Measurements from ENCODE around the gene SPPL2C.

Gene SPPL2C

DNA sequence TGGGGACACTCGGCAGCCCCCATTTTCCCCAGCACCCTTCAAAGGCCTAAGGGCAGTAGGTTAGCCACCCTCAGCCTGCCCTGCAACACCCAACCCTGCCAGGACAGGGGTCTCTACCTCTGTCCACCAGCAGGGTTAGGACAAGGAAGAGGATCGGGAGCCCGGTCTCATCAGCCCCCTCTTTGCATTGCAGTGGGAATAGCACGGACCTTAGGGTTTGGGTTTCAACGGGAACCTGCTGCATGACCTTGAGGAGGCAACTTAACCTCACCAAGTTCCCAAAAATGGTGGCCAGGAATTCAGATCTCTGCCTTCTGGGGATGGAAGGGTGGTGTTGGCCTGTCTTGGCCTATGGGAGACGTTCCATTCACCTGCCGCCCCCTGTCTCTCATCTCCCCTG is 20.2 kb upstream of the SPPL2C start:
- H3K4me3 Mint-ChIP-seq: no peak overlapping the region
- no peaks in the 10 kb centered on the region for H3K9me3 Mint-ChIP-seq
- no peaks in the 10 kb centered on the region for H3K36me3 Mint-ChIP-seq
- H3K4me1 Mint-ChIP-seq: peaks cover 4% of the 10 kb centered on the region
- H3K27ac Mint-ChIP-seq: no peak overlapping the region
- H3K27me3 Mint-ChIP-seq: no peaks in the 10 kb centered on the region

GRCh38 chr17:45824901-45825492 is 19.7 kb upstream of the SPPL2C start:
- H3K27me3 Mint-ChIP-seq: no peaks in the 10 kb centered on the region
- H3K4me1 Mint-ChIP-seq: peaks cover 4% of the 10 kb centered on the region
- H3K9me3 Mint-ChIP-seq: no peaks in the 10 kb centered on the region

GRCh38 chr17:45825792-45826191 is 18.9 kb upstream of the SPPL2C start:
- Mint-ChIP-seq H3K27ac (no peak overlapping the region), H3K27me3 (no peaks in the 10 kb centered on the region), H3K4me3 (no peak overlapping the region), H3K36me3 (no peaks in the 10 kb centered on the region), H3K4me1 (peaks cover 4% of the 10 kb centered on the region), H3K9me3 (no peaks in the 10 kb centered on the region)

More at GRCh38 chr17:45824901-45825492, 19.7 kb upstream of the SPPL2C start:
- Mint-ChIP-seq H3K27ac (no peak overlapping the region), H3K4me3 (no peak overlapping the region), H3K36me3 (no peaks in the 10 kb centered on the region)

- no peak overlapping the region for H3K4me3 Mint-ChIP-seq
- peaks cover 4% of the 10 kb centered on the region for H3K4me1 Mint-ChIP-seq
- H3K27me3 Mint-ChIP-seq: no peaks in the 10 kb centered on the region
- H3K27ac Mint-ChIP-seq: no peak overlapping the region
- H3K9me3 Mint-ChIP-seq: no peaks in the 10 kb centered on the region
- no peaks in the 10 kb centered on the region for H3K36me3 Mint-ChIP-seq
These were observed 17.6 kb upstream of the SPPL2C start for GRCh38 chr17:45826919-45827588.

DNA sequence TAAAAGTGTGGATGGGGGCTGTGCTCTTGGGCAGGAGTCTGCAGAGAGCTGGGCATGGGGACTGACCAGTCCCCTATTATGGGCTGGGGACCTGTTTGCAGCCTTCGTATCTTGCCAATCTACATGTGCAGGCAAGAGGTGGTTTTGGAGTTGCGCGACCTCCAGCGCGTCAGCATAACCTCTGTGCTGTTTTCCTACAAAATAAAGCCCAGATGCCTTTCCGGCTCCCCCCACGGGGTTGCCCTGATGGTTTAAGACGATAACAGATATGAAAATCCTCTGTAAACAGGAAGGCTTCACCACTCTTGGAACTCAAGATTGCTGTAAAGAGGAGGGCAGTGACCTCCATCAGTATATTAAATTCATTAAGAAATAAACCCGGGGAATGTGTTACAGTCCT is 16.5 kb upstream of the SPPL2C start:
- no peaks in the 10 kb centered on the region for H3K36me3 Mint-ChIP-seq
- H3K9me3 Mint-ChIP-seq: no peaks in the 10 kb centered on the region
- no peak overlapping the region for H3K27ac Mint-ChIP-seq
- H3K4me1 Mint-ChIP-seq: peaks cover 4% of the 10 kb centered on the region
- H3K4me3 Mint-ChIP-seq: no peak overlapping the region
- H3K27me3 Mint-ChIP-seq: no peaks in the 10 kb centered on the region

DNA sequence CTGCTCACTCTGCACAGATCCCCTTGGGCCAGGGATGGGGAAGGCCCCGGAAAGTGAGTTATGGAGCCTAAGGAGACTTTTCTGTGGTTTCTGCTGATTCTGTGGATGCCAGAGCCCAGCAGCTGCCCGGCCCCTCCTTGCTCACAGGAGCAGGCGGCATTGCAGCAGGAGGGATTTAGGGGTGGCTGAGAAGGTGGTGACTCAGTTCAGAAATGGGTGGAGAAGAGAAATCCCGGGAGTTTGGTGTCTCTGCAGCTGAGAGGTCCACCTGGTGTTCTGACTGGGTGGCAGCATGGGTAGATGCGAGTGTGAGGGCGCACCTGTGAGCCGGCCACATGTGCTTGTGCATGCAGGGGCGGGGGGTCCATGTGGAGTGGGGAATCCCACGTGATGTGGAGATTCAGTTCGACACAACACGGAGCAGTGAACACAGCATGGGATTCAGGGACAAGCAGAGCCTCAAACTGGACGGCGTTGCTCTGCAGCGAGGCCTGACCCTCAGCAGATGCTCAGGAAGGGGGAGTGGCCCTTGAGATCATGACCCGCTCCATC is 16.0 kb upstream of the SPPL2C start:
- Mint-ChIP-seq H3K4me3 (no peak overlapping the region), H3K9me3 (no peaks in the 10 kb centered on the region), H3K27ac (no peak overlapping the region), H3K27me3 (no peaks in the 10 kb centered on the region), H3K4me1 (peaks cover 4% of the 10 kb centered on the region), H3K36me3 (no peaks in the 10 kb centered on the region)

DNA sequence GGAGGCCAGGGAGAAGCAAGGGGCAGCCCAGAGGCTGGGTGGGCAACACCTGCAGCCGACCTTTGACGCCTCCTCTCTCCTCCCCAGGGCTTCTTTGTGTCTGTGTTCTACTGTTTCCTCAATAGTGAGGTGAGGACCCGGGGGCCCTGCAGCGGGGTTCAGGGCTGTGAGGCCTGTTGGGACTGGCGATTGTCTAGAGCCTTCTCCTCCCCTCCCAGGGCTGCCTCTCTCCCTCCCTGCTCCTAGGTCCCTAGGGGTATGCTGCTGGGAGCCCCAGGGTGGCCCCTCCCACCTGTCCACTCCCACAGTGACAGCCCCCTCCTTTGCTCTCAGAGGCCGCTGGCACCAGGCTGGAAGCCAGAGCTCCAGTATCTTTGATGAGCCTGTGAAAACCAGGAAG is 10.8 kb upstream of the SPPL2C start:
- H3K27me3 Mint-ChIP-seq: no peaks in the 10 kb centered on the region
- no peaks in the 10 kb centered on the region for H3K36me3 Mint-ChIP-seq
- H3K9me3 Mint-ChIP-seq: no peaks in the 10 kb centered on the region
- H3K27ac Mint-ChIP-seq: peak overlapping the region; percentile 35
- H3K4me1 Mint-ChIP-seq: no peaks in the 10 kb centered on the region
- H3K4me3 Mint-ChIP-seq: no peak overlapping the region

- Mint-ChIP-seq H3K4me3 (no peak overlapping the region), H3K27me3 (no peaks in the 10 kb centered on the region), H3K9me3 (no peaks in the 10 kb centered on the region), H3K4me1 (no peaks in the 10 kb centered on the region), H3K27ac (no peak overlapping the region), H3K36me3 (no peaks in the 10 kb centered on the region)
These were observed 9.9 kb upstream of the SPPL2C start for GRCh38 chr17:45834471-45835396.

DNA sequence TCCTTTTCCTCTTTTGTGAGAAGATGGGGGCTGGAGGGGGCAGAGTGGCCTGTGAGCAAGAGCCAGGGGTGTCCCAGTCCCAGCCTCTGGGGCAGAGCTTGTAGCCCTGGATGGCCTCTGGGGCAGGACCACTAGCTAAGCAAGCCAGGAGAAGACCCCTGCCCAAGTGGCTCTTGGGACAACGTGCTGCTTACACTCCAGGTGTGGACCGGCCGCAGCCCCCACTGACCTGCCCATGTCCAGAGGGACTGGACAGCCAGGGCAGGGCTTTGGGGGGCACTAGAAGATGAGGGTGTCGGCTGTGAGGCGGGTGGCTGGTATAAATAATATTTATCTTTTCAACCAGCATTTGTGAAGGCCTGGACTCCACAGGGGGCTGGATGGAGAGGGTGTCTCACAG is 9.2 kb upstream of the SPPL2C start:
- Mint-ChIP-seq H3K4me1 (no peaks in the 10 kb centered on the region), H3K9me3 (no peaks in the 10 kb centered on the region), H3K27ac (no peak overlapping the region), H3K4me3 (no peak overlapping the region), H3K27me3 (no peaks in the 10 kb centered on the region), H3K36me3 (no peaks in the 10 kb centered on the region)

- H3K27me3 Mint-ChIP-seq: no peaks in the 10 kb centered on the region
- H3K4me1 Mint-ChIP-seq: no peaks in the 10 kb centered on the region
- no peak overlapping the region for H3K27ac Mint-ChIP-seq
- H3K9me3 Mint-ChIP-seq: no peaks in the 10 kb centered on the region
- no peaks in the 10 kb centered on the region for H3K36me3 Mint-ChIP-seq
- H3K4me3 Mint-ChIP-seq: no peak overlapping the region
These were observed 8.3 kb upstream of the SPPL2C start for GRCh38 chr17:45836047-45837044.

- H3K4me1 Mint-ChIP-seq: no peaks in the 10 kb centered on the region
- H3K36me3 Mint-ChIP-seq: no peaks in the 10 kb centered on the region
- H3K27ac Mint-ChIP-seq: no peak overlapping the region
- H3K4me3 Mint-ChIP-seq: no peak overlapping the region
- no peaks in the 10 kb centered on the region for H3K27me3 Mint-ChIP-seq
- H3K9me3 Mint-ChIP-seq: no peaks in the 10 kb centered on the region
These were observed 7.5 kb upstream of the SPPL2C start for GRCh38 chr17:45837187-45837586.

GRCh38 chr17:45837603-45838002 is 7.1 kb upstream of the SPPL2C start:
- Mint-ChIP-seq H3K36me3 (no peaks in the 10 kb centered on the region), H3K9me3 (no peaks in the 10 kb centered on the region), H3K27me3 (no peaks in the 10 kb centered on the region), H3K4me1 (no peaks in the 10 kb centered on the region), H3K27ac (no peak overlapping the region), H3K4me3 (no peak overlapping the region)

DNA sequence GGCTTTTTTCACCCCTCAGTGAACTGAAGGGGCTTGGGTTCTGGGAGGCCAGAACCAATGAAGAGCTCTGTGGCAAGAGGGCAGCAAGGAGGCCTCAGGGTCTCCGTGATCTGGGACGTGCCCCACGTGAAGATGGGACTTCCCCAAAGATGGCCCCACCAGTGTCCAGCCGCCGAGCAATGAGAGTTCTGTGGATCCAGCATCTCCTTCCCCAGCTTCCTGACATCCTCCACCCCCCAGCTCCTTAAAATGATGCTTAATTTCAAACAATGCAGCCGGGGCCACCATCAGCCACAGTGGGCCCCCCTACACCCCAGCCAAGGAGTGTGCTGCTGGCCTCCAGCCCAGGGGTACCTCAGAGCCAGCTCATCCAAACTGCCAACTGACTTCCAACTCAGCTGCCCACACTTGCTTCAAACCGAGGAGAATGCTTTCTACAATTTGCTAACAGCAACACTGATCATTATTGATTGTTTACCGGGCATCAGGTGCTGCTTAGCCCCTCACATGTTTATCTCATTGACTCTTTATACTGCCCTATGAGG is 5.9 kb upstream of the SPPL2C start:
- H3K4me3 Mint-ChIP-seq: no peak overlapping the region
- H3K9me3 Mint-ChIP-seq: no peaks in the 10 kb centered on the region
- H3K27ac Mint-ChIP-seq: no peak overlapping the region
- no peaks in the 10 kb centered on the region for H3K27me3 Mint-ChIP-seq
- no peaks in the 10 kb centered on the region for H3K4me1 Mint-ChIP-seq
- no peaks in the 10 kb centered on the region for H3K36me3 Mint-ChIP-seq

DNA sequence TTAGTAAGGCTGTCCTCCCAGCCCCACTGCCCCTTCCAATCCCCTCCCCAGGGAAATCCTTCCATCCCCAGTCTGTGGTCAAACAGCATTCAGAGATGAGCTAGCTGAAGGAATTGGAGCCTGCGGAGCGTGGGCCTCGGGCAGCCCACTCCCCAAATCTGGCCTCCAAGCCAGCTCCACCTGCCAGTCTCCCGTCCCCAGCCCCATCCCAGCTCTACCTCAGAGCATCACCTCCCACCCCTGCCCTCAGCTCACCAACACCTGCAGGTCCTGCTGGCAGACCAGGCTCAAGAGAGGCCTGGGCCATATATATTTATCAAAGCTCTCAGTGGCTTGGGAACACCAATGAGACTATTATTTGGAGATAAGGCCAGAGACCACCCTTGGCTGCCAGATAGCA is 5.2 kb upstream of the SPPL2C start:
- Mint-ChIP-seq H3K27ac (no peak overlapping the region), H3K36me3 (no peaks in the 10 kb centered on the region), H3K27me3 (no peaks in the 10 kb centered on the region), H3K9me3 (no peaks in the 10 kb centered on the region), H3K4me3 (no peak overlapping the region), H3K4me1 (no peaks in the 10 kb centered on the region)

DNA sequence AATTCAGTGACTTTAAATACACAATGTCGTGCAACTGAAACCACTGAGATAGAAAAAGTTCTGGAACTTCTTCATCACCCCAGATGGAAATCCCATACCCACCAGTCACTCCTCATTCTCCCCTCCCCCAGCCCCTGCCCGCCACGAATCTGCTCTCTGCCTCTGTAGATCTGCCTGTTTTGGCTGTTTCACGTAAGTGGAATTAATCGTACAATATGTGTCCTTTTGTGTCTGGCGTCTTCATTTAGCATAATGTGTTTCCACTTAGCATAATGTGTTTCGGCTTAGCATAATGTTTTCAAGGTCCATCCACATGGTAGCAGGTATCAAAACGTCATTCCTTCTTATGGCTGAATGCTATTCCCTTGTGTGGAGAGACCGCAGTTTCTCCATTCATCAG is 3.5 kb upstream of the SPPL2C start:
- H3K36me3 Mint-ChIP-seq: no peaks in the 10 kb centered on the region
- no peaks in the 10 kb centered on the region for H3K9me3 Mint-ChIP-seq
- no peaks in the 10 kb centered on the region for H3K27me3 Mint-ChIP-seq
- H3K4me3 Mint-ChIP-seq: no peak overlapping the region
- no peaks in the 10 kb centered on the region for H3K4me1 Mint-ChIP-seq
- H3K27ac Mint-ChIP-seq: no peak overlapping the region

Data from activated naive CD4-positive, alpha-beta T cell treated with anti-CD3 and anti-CD28 coated beads, Interleukin-2, amount 50 U/mL, for 24 hours (primary cell).